ENCODE measurements around the gene ZNF446.
"Not testable (repeated sequence)": the region's sequence is repeated elsewhere in the genome, so short reads cannot be mapped to it uniquely, and the experiment has no call there.

Gene ZNF446

GRCh38 chr19:58499021-58499927, 23.1 kb downstream of the ZNF446 start:
- DNase-seq, result peak; percentile 83 to 100 (median 98)

- DNase-seq, result no peak
Measured at GRCh38 chr19:58500242-58500641, 24.1 kb downstream of the ZNF446 start.

GRCh38 chr19:58507602-58508223, 31.6 kb downstream of the ZNF446 start:
- not testable (repeated sequence) for DNase-seq

GRCh38 chr19:58509731-58510083, 33.6 kb downstream of the ZNF446 start:
- no peak for DNase-seq

- no peak for DNase-seq
Measured at GRCh38 chr19:58510084-58510862, 34.1 kb downstream of the ZNF446 start.

- DNase-seq, result no peak
Measured at GRCh38 chr19:58511353-58512208, 35.4 kb downstream of the ZNF446 start, which contains the start of gene SLC27A5. TSS of gene SLC27A5 (minus strand) at chr19:58511992. CDS start at chr19:58511955, 37 bp downstream.

- no peak for DNase-seq
Measured at GRCh38 chr19:58513213-58513693, 37.1 kb downstream of the ZNF446 start.

- peak in 56 of 58 donors; percentile 25 to 91 (median 74) for DNase-seq
Measured at GRCh38 chr19:58513694-58514563, 37.8 kb downstream of the ZNF446 start.

- DNase-seq, result no peak
Measured at GRCh38 chr19:58514564-58515022, 38.4 kb downstream of the ZNF446 start.

GRCh38 chr19:58515259-58515658, 39.1 kb downstream of the ZNF446 start:
- no peak for DNase-seq

- DNase-seq, result no peak
Measured at GRCh38 chr19:58516246-58516836, 40.2 kb downstream of the ZNF446 start.

- no peak for DNase-seq
Measured at GRCh38 chr19:58516964-58517833, 41.0 kb downstream of the ZNF446 start.

GRCh38 chr19:58518256-58519086, 42.3 kb downstream of the ZNF446 start:
- no peak for DNase-seq

GRCh38 chr19:58519087-58519354, 42.9 kb downstream of the ZNF446 start:
- DNase-seq, result peak in 44 of 58 donors; percentile 10 to 68 (median 48)

- DNase-seq, result peak; percentile 52 to 96 (median 91)
Measured at GRCh38 chr19:58519355-58520256, 43.5 kb downstream of the ZNF446 start, which contains the start of gene ZBTB45. TSS of gene ZBTB45 (minus strand) at chr19:58519810. CDS start at chr19:58517673, 2,137 bp downstream.

- DNase-seq, result no peak
Measured at GRCh38 chr19:58520257-58520599, 44.1 kb downstream of the ZNF446 start.

Measured in anterior cingulate cortex (tissue), 58 donors.